Heart left ventricle (tissue), 16 donors: Measurements from ENCODE around the gene TUBB8. TPM values are rescaled to one million over a fixed set of nuclear protein-coding genes. Genes with fewer than 3 reads are reported as not detected.
"Not testable (repeated sequence)": the region's sequence is repeated elsewhere in the genome, so short reads cannot be mapped to it uniquely, and the experiment has no call there.

Source experiments
- ATAC-seq, 4 donors: fragments of 200-7000 bp; cut with Tn5 transposase; one replicate each; pipeline ENCODE4 v1.9.1; 2020 to 2022; ENCODE audit warnings: moderate library complexity in 4 of 4, mild to moderate bottlenecking in 3 of 4, moderate number of reproducible peaks in 1 of 4
- DNase-seq, 5 donors: peaks; one replicate each; pipeline ENCODE4 v3.0.0-alpha.2; 2020
- H3K27ac ChIP-seq, 12 donors: fragments of 200-600 bp; sonication (generic) in 4 of 12; one replicate each; pipeline versions ENCODE4 v1.5.0 to v1.8.0; 2016 to 2022; ENCODE audit warnings: mild to moderate bottlenecking in 2 of 12
- H3K27me3 ChIP-seq, 9 donors: fragments of 200-600 bp; sonication (generic) in 2 of 9; one replicate each; pipeline versions ENCODE4 v1.5.1 to v1.8.0; 2016 to 2022; ENCODE audit warnings: mild to moderate bottlenecking in 3 of 9
- H3K36me3 ChIP-seq, 9 donors: fragments of 200-600 bp; sonication (generic) in 2 of 9; one replicate each; pipeline versions ENCODE4 v1.5.0 to v1.8.0; 2018 to 2022; ENCODE audit warnings: mild to moderate bottlenecking in 2 of 9
- H3K4me1 ChIP-seq, 12 donors: fragments of 200-600 bp; sonication (generic) in 4 of 12; one replicate each; pipeline versions ENCODE4 v1.5.0 to v1.8.0; 2016 to 2022; ENCODE audit warnings: mild to moderate bottlenecking in 3 of 12
- H3K4me3 ChIP-seq, 12 donors: fragments of 200-600 bp; sonication (generic) in 4 of 12; one replicate each; pipeline versions ENCODE4 v1.5.0 to v1.8.0; 2017 to 2022; ENCODE audit warnings: mild to moderate bottlenecking in 9 of 12, moderate library complexity in 4 of 12
- H3K9me3 ChIP-seq, 12 donors: fragments of 200-600 bp; sonication (generic) in 4 of 12; one replicate each; pipeline versions ENCODE4 v1.5.0 to v1.8.0; 2016 to 2022; ENCODE audit warnings: mild to moderate bottlenecking in 1 of 12
- POLR2A ChIP-seq, 2 donors: fragments of 450-650 bp; IDR thresholded peaks; one replicate each; pipeline ENCODE4 v1.6.1; 2017; ENCODE audit warnings: antibody characterized with exemption in 2 of 2, mild to moderate bottlenecking in 2 of 2, moderate library complexity in 2 of 2
- WGBS, 4 donors: extraction: QIAGEN DNeasy Blood & Tissue Kit in 2 of 4; methylation state at CpG; one replicate each; pipeline versions ENCODE4 v1.1.5 to v1.1.7; 2013 to 2018; 5-methylcytosine and 5-hydroxymethylcytosine counted together
- intact Hi-C, 10 donors: fragments of 100-400 bp; cut with DNase I; formaldehyde crosslinking; loops; one replicate each; pipeline versions ENCODE4 v1.11.1 to v1.14.2; 2022
- polyA plus RNA-seq, 2 donors: library from polyadenylated mRNA; stranded (reverse); fragments of 200-250 nt; gene quantifications; one replicate each; pipeline ENCODE4 v1.2.3, GENCODE V29; 2013
- total RNA-seq, 9 donors: library from RNA; depleted of rRNA in 2 of 9; stranded (reverse); fragments of >200 nt in 2 of 9; fragmentation: NEBNext Ultra II Directional in 3 of 9; extraction: Animal tissue kit (Norgen Biotek cat#: 25700) in 3 of 9; gene quantifications; one replicate each; pipeline versions ENCODE4 v1.1.0 to v1.2.4, GENCODE V29; 2016 to 2023
- TF ChIP-seq, protein P1 (sequence below), 12 donors: fragments of 200-600 bp; sonication (generic) in 4 of 12; IDR thresholded peaks; one replicate each; pipeline versions ENCODE4 v1.5.0 to v1.8.0; 2018 to 2022; ENCODE audit warnings: antibody characterized with exemption in 12 of 12, mild to moderate bottlenecking in 5 of 12
- donor health status: ischemic (EF 13 %, LVEDD 7.1; RV severe dilation, severe dysfunction).
- donor health status: healthy with polysubstance abuse.
- donor health status: DM: no; HTN: yes; CAD: no.
- donor health status: DM: no; HTN: no; CAD: no.
- donor health status: ischemic (EF 25% LVEDD 6.9; RV normal size, moderate dysfunction).
- donor health status: ischemic (EF 25% LVEDD 5.7; RV mildly dilated, moderate dysfunction).
- donor health status: healthy.
- donor health status: DM: yes; HTN: yes; CAD: no.
- donor health status: ischemic (EF 35%, LVEDD 5.7; RV mildly dilated, moderate dysfunction).
- donor health status: nonischemic (EF 11% LVEDD 7.7; RV severe dilation, severe dysfunction).
- donor health status: DM: yes; HTN: yes; CAD: no.
- donor health status: PGD.
- donor health status: ischemic (EF 29% LVEDD 5.4; RV normal size, mild dysfunction).
- donor health status: nonischemic (EF 23%, LVEDD 6.1; RV moderate dilation, normal function).

TUBB8 gene
- total and polyA plus RNA-seq, 11 donors = 0.06 TPM; not detected in 10

GRCh38 chr10:78556-78955, 29.5 kb upstream of the TUBB8 start:
- WGBS, 4 donors = 90 to 93% (median 91%) methylated on average over 12 of the region's 12 CpGs
- no peak for TF ChIP-seq POLR2A (IDR thresholded peaks at IDR 0.05)
- TF ChIP-seq, protein P1, sequence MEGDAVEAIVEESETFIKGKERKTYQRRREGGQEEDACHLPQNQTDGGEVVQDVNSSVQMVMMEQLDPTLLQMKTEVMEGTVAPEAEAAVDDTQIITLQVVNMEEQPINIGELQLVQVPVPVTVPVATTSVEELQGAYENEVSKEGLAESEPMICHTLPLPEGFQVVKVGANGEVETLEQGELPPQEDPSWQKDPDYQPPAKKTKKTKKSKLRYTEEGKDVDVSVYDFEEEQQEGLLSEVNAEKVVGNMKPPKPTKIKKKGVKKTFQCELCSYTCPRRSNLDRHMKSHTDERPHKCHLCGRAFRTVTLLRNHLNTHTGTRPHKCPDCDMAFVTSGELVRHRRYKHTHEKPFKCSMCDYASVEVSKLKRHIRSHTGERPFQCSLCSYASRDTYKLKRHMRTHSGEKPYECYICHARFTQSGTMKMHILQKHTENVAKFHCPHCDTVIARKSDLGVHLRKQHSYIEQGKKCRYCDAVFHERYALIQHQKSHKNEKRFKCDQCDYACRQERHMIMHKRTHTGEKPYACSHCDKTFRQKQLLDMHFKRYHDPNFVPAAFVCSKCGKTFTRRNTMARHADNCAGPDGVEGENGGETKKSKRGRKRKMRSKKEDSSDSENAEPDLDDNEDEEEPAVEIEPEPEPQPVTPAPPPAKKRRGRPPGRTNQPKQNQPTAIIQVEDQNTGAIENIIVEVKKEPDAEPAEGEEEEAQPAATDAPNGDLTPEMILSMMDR (IDR thresholded peaks at IDR 0.05) = no peak
- Histone ChIP-seq H3K36me3 (no peaks in the 10 kb centered on the region), H3K4me1 (peaks cover 0 to 13% (median 0%) of the 10 kb centered on the region in 12 donors), H3K4me3 (no peak overlapping the region), H3K27me3 (peaks cover 0 to 17% (median 0%) of the 10 kb centered on the region in 9 donors), H3K27ac (no peak overlapping the region), H3K9me3 (no peaks in the 10 kb centered on the region)
- ATAC-seq = no peak
- DNase-seq = peak in 1 of 5 donors; percentile 14
- intact Hi-C loops = no loop called here

- 35 to 37% (median 36%) methylated on average over 17 of the region's 17 CpGs for WGBS, 4 donors
- peaks cover 0 to 11% (median 0%) of the 10 kb centered on the region in 9 donors for H3K27me3 ChIP-seq
- H3K27ac ChIP-seq, H3K36me3 ChIP-seq, DNase-seq, H3K9me3 ChIP-seq, intact Hi-C loops, ATAC-seq: not testable (repeated sequence)
- H3K4me1 ChIP-seq = peaks cover 0 to 14% (median 0%) of the 10 kb centered on the region in 12 donors
- H3K4me3 ChIP-seq = peak overlapping the region in 9 of 12 donors; percentile 50 to 61 (median 57)
These were observed 25.1 kb upstream of the TUBB8 start for GRCh38 chr10:74266-74621.

DNA sequence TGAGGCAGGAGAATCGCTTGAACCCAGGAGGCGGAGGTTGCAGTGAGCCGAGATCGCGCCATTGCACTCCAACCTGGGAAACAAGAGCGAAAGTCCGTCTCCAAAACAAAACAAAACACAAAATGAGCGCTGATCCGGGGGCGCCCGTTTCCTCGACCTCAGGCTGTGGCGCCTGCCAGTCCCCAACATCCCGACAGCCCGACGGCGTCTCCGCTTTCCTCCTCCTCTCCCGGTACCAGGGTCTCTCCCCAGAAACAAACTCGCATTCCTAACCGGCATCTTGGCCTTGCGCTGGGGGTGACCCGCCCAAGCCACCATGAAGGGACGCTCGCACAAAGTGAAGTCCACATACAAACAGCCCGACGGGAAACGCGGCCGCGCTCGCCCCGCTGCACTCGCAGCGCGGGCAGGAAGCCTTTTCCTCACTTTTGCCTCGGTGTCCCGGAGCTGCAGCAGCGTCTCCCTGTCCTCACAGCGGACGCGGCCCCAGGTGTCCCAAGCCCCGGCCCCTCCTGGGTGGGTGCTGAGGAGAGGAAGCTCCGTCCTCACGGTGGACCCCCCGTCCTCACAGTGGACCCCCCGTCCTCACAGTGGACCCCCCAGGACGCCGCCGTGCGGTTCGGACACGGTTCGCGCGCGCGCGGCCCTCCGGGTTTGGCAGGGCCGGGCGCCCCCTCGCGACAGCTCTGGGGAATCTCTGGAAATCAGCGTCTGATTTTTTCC, 24.6 kb upstream of the TUBB8 start:
- peaks cover 0 to 14% (median 0%) of the 10 kb centered on the region in 12 donors for H3K4me1 ChIP-seq
- 7 to 19% (median 7%) methylated on average over 23 to 65 of the region's 65 CpGs for WGBS, 4 donors
- H3K27ac ChIP-seq, H3K9me3 ChIP-seq, intact Hi-C loops, H3K36me3 ChIP-seq: not testable (repeated sequence)
- DNase-seq (peak in 4 of 5 donors; percentile 17 to 69 (median 45)), ATAC-seq (peak in 3 of 4 donors; percentile 45 to 51 (median 47))
- peak overlapping the region; percentile 34 to 61 (median 57) for H3K4me3 ChIP-seq
- peaks cover 0 to 11% (median 0%) of the 10 kb centered on the region in 9 donors for H3K27me3 ChIP-seq
- TF ChIP-seq, protein P1 (IDR thresholded peaks at IDR 0.05) = peak; percentile 51 to 76 (median 63)

- intact Hi-C loops = not testable (repeated sequence)
- 63 to 73% (median 69%) methylated on average over 5 of the region's 5 CpGs for WGBS, 4 donors
These were observed 19.1 kb upstream of the TUBB8 start for GRCh38 chr10:68156-68555.

GRCh38 chr10:49926-50325, 830 bp upstream of the TUBB8 start:
- ATAC-seq, H3K27ac ChIP-seq, H3K4me3 ChIP-seq, intact Hi-C loops, H3K4me1 ChIP-seq, DNase-seq, H3K9me3 ChIP-seq, H3K36me3 ChIP-seq, H3K27me3 ChIP-seq: not testable (repeated sequence)
- WGBS, 4 donors = 82 to 96% (median 86%) methylated on average over 2 of the region's 2 CpGs

More at GRCh38 chr10:68156-68555, 19.1 kb upstream of the TUBB8 start:
- not testable (repeated sequence) for H3K4me3 ChIP-seq, ATAC-seq, H3K36me3 ChIP-seq, H3K9me3 ChIP-seq, DNase-seq, H3K4me1 ChIP-seq, H3K27me3 ChIP-seq, H3K27ac ChIP-seq

DNA sequence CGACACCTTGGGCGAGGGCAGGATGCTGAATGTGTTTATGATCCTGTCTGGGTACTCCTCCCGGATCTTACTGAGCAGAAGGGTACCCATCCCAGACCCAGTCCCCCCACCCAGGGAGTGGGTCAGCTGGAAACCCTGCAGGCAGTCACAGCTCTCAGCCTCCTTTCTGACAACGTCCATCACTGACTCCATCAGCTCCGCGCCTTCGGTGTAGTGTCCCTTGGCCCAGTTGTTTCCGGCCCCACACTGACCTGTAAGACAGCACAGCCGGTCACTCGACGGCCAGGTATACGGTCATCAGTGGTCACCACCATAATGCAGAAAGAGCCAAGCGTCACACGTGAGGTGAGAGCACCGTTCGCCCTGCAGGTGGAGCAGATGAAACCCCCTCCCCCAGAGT, 1.2 kb downstream of the TUBB8 start:
- H3K36me3 ChIP-seq, H3K9me3 ChIP-seq, H3K4me1 ChIP-seq, H3K27ac ChIP-seq, intact Hi-C loops, DNase-seq, ATAC-seq, H3K27me3 ChIP-seq, H3K4me3 ChIP-seq: not testable (repeated sequence)
- WGBS, 4 donors = 78 to 91% (median 85%) methylated on average over 3 to 16 of the region's 16 CpGs

- H3K36me3 ChIP-seq, H3K9me3 ChIP-seq, intact Hi-C loops, H3K27ac ChIP-seq, H3K27me3 ChIP-seq, H3K4me3 ChIP-seq, H3K4me1 ChIP-seq, DNase-seq: not testable (repeated sequence)
- ATAC-seq = peak in 1 of 4 donors; percentile 29
- WGBS, 4 donors = 69 to 88% (median 81%) methylated on average over 1 of the region's 2 CpGs
These were observed 35.8 kb downstream of the TUBB8 start for GRCh38 chr10:13315-13635.

DNA sequence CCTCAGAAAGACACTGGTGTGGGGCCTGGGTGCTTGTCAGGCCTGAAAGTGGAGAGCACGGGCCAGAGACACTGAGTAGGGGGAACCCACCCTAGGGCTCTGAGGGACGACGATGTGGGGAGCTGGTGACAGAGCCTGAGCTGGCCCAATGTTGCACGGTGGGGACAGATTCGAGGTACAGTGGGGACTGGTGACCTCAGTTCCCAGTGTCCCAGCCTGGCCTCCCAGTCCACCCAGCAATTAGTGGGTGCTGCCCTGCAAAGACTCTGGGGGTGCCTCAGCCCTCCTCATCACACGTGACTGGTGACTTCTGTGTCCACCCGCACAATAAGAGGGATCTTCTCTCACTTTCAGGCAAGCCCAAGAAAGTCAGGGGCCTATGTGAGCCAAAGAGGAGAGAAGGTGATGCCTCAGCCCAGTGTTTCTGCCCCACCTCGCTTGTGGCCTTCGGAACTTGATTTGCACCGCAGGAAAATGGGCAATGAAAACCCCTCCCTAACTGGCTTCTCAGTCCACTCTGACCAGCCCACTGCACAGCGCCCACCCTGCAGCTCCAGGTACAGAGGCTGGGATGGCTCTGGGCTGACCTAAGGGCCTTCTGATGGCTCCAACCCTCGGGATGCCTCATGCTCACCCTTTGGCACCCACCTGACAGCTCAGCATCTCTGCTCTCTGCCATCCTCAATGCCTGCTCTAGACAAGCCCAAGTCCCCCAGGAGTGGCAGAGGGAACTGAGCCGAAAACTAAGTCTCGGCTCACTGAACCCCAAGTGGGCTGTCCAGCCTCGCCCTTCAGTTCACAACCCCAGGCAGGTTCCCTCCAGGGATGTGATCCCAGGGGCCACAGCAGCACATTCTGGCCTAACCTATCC, 36.4 kb downstream of the TUBB8 start:
- ATAC-seq (peak in 3 of 4 donors; percentile 34 to 63 (median 34)), DNase-seq (peak in 1 of 5 donors; percentile 29)
- WGBS, 4 donors = 84 to 96% methylated on average over 3 of the region's 15 CpGs; no CpG with 5 or more reads in 2 of the 4 donors
- H3K36me3 ChIP-seq, H3K4me1 ChIP-seq, H3K27me3 ChIP-seq, H3K27ac ChIP-seq, H3K4me3 ChIP-seq, H3K9me3 ChIP-seq, intact Hi-C loops: not testable (repeated sequence)

DNA sequence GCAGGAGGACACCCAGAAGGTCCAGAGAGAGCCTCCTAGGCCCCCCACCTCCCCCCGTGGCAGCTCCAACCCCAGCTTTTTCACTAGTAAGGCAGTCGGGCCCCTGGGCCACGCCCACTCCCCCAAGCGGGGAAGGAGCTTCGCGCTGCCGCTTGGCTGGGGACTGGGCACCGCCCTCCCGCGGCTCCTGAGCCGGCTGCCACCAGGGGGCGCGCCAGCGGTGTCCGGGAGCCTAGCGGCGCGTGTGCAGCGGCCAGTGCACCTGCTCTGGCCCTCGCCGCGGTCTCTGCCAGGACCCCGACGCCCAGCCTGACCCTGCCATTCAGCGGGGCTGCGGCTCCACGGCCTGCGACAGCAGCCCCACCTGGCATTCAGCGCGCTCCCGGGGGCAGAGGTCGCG, 37.8 kb downstream of the TUBB8 start:
- H3K27me3 ChIP-seq, intact Hi-C loops, H3K9me3 ChIP-seq, H3K4me1 ChIP-seq, H3K36me3 ChIP-seq, ATAC-seq, H3K4me3 ChIP-seq, H3K27ac ChIP-seq: not testable (repeated sequence)
- peak in 1 of 5 donors; percentile 64 for DNase-seq
- 64 to 65% methylated on average over 19 to 20 of the region's 33 CpGs; no CpG with 5 or more reads in 2 of the 4 donors for WGBS, 4 donors
